HG03469 (cell line): Measurements from ENCODE around the gene NAP1L4.

ENCODE experiments used
- ATAC-seq: cut with Tn5 transposase; IDR thresholded peaks from one replicate; pipeline ENCODE4 v1.9.1; 2021; ENCODE audit warnings: mild to moderate bottlenecking, moderate library complexity, moderate number of reproducible peaks; ENCODE audit not compliant: unreplicated experiment

The NAP1L4 gene

GRCh38 chr11:2992234-2992996 lies at the start of gene NAP1L4:
NAP1L4 (minus strand) TSS chr11:2992329; CDS start chr11:2979220, 13,109 bp downstream.
- ATAC-seq = peak; percentile 76

- no peak for ATAC-seq
Observed at GRCh38 chr11:3040881-3041280, 48.8 kb upstream of the NAP1L4 start.

- no peak for ATAC-seq
Observed at GRCh38 chr11:3037945-3038271, 45.8 kb upstream of the NAP1L4 start.

GRCh38 chr11:3037040-3037944 lies 45.2 kb upstream of the NAP1L4 start:
- no peak for ATAC-seq

GRCh38 chr11:3036419-3036818 lies 44.3 kb upstream of the NAP1L4 start:
- peak; percentile 41 for ATAC-seq

GRCh38 chr11:3035333-3035732 lies 43.2 kb upstream of the NAP1L4 start:
- ATAC-seq = no peak

GRCh38 chr11:3030289-3031070 lies 38.4 kb upstream of the NAP1L4 start:
- no peak for ATAC-seq

GRCh38 chr11:3028813-3029212 lies 36.7 kb upstream of the NAP1L4 start:
- no peak for ATAC-seq

GRCh38 chr11:3026803-3027202 lies 34.7 kb upstream of the NAP1L4 start:
- no peak for ATAC-seq

- ATAC-seq = no peak
Observed at GRCh38 chr11:3022982-3023381, 30.9 kb upstream of the NAP1L4 start.

GRCh38 chr11:3022300-3022967 lies 30.3 kb upstream of the NAP1L4 start:
- ATAC-seq = no peak

- ATAC-seq = no peak
Observed at GRCh38 chr11:3021125-3021524, 29.0 kb upstream of the NAP1L4 start.

- no peak for ATAC-seq
Observed at GRCh38 chr11:3020011-3020410, 27.9 kb upstream of the NAP1L4 start.

- ATAC-seq = no peak
Observed at GRCh38 chr11:3018596-3018995, 26.5 kb upstream of the NAP1L4 start.

- no peak for ATAC-seq
Observed at GRCh38 chr11:3016861-3017260, 24.7 kb upstream of the NAP1L4 start.

GRCh38 chr11:3015796-3016195 lies 23.7 kb upstream of the NAP1L4 start:
- ATAC-seq = no peak

GRCh38 chr11:3014943-3015342 lies 22.8 kb upstream of the NAP1L4 start:
- ATAC-seq = no peak

- ATAC-seq = no peak
Observed at GRCh38 chr11:3014057-3014938, 22.2 kb upstream of the NAP1L4 start.
